ENCODE data around the gene TNFAIP8L3. TPM values are rescaled to one million over a fixed set of nuclear protein-coding genes. Genes with fewer than 3 reads are reported as not detected.
A peak's percentile ranks its signal among the peaks of the same experiment; 100 is the strongest.

TNFAIP8L3 gene
- total RNA-seq, 4 donors from 2014 or later, result 13.4 to 26.4 (median 15.6) TPM

DNA sequence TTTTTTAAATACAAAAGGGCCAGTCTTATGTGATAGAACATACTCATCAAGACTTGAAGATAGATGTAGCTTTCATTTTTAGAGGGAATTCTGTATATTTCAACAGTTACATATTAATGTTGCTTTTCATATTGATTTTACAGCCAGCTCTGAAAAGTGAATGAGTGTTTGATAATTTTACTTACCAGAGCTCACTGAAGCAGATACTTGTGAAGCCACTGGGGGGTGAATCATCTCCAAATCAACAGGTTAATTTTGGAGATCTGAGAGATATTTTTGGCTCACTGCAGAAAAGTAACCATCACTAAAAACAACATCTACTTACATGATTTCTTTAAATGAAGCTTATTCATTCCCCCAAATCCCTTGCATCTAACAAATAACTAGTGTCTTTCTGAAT lies 24.7 kb downstream of the TNFAIP8L3 start:
- no peak for DNase-seq (ENCODE audit: extremely low spot score)
- Histone ChIP-seq H3K27ac (replicated peaks in 1 of 4) (no peak overlapping the region), H3K4me1 (peaks cover 4 to 41% (median 34%) of the 10 kb centered on the region in 4 donors)

GRCh38 chr15:51067510-51067909 lies 27.2 kb downstream of the TNFAIP8L3 start:
- peak overlapping the region; percentile 24 to 63 (median 48) for H3K27ac ChIP-seq (replicated peaks in 1 of 4)
- TF ChIP-seq EP300 (IDR thresholded peaks at IDR 0.05) (no peak), POLR2AphosphoS5 (IDR thresholded peaks at IDR 0.05) (no peak), POLR2A (IDR thresholded peaks at IDR 0.05; ENCODE audit: low read depth) (no peak)
- TF ChIP-seq, protein P1, sequence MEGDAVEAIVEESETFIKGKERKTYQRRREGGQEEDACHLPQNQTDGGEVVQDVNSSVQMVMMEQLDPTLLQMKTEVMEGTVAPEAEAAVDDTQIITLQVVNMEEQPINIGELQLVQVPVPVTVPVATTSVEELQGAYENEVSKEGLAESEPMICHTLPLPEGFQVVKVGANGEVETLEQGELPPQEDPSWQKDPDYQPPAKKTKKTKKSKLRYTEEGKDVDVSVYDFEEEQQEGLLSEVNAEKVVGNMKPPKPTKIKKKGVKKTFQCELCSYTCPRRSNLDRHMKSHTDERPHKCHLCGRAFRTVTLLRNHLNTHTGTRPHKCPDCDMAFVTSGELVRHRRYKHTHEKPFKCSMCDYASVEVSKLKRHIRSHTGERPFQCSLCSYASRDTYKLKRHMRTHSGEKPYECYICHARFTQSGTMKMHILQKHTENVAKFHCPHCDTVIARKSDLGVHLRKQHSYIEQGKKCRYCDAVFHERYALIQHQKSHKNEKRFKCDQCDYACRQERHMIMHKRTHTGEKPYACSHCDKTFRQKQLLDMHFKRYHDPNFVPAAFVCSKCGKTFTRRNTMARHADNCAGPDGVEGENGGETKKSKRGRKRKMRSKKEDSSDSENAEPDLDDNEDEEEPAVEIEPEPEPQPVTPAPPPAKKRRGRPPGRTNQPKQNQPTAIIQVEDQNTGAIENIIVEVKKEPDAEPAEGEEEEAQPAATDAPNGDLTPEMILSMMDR (IDR thresholded peaks at IDR 0.05), result no peak
- H3K9me3 ChIP-seq, result no peaks in the 10 kb centered on the region
- WGBS, result 51% methylated on average over 3 of the region's 3 CpGs
- H3K4me3 ChIP-seq, result no peak overlapping the region
- no peak for DNase-seq (ENCODE audit: extremely low spot score)
- peaks cover 0 to 36% (median 30%) of the 10 kb centered on the region in 4 donors for H3K4me1 ChIP-seq
- H3K36me3 ChIP-seq, result no peaks in the 10 kb centered on the region
- intact Hi-C loops (cut with DNase I), result no loop called here
- no peaks in the 10 kb centered on the region for H3K27me3 ChIP-seq

More for the DNA sequence above, 24.7 kb downstream of the TNFAIP8L3 start:
- intact Hi-C loops (cut with DNase I), result no loop called here
- TF ChIP-seq, protein P1 (IDR thresholded peaks at IDR 0.05), result no peak
- TF ChIP-seq EP300 (IDR thresholded peaks at IDR 0.05) (no peak), POLR2AphosphoS5 (IDR thresholded peaks at IDR 0.05) (no peak), POLR2A (IDR thresholded peaks at IDR 0.05; ENCODE audit: low read depth) (no peak)
- no peak overlapping the region for H3K4me3 ChIP-seq
- no peaks in the 10 kb centered on the region for H3K36me3 ChIP-seq
- H3K9me3 ChIP-seq, result no peaks in the 10 kb centered on the region
- H3K27me3 ChIP-seq, result no peaks in the 10 kb centered on the region

DNA sequence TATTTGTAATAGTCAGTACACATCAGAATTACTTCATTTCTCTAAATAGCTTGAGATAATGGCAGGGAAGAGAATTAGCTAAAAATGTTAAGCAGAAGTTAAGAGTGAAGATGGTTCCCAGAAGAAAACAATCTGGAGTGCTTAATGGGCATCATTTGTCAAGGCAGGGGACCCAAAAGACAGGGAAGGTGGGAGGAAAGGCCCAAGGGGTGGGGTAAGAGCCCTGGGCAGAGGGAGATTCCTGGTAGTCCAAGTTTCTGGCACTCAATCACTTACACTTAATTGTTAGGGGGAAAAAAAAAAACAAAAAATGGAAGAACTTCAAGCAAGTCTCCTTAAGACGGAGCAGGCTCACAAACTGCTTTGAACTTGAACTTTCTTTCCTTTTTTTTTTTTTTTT lies 28.9 kb downstream of the TNFAIP8L3 start:
- TF ChIP-seq POLR2A (IDR thresholded peaks at IDR 0.05; ENCODE audit: low read depth) (no peak), EP300 (IDR thresholded peaks at IDR 0.05) (no peak), POLR2AphosphoS5 (IDR thresholded peaks at IDR 0.05) (no peak)
- TF ChIP-seq, protein P1 (IDR thresholded peaks at IDR 0.05), result no peak
- Histone ChIP-seq H3K27ac (replicated peaks in 1 of 4) (peak overlapping the region; percentile 16 to 52 (median 48)), H3K9me3 (no peaks in the 10 kb centered on the region), H3K36me3 (no peaks in the 10 kb centered on the region), H3K4me3 (no peak overlapping the region), H3K27me3 (no peaks in the 10 kb centered on the region), H3K4me1 (peaks cover 0 to 36% (median 30%) of the 10 kb centered on the region in 4 donors)
- 50% methylated on average over 1 of the region's 1 CpG for WGBS
- intact Hi-C loops (cut with DNase I), result no loop called here
- DNase-seq (ENCODE audit: extremely low spot score), result no peak

GRCh38 chr15:51065261-51065660 lies 29.4 kb downstream of the TNFAIP8L3 start:
- Histone ChIP-seq H3K4me1 (peaks cover 0 to 36% (median 30%) of the 10 kb centered on the region in 4 donors), H3K27me3 (no peaks in the 10 kb centered on the region), H3K27ac (replicated peaks in 1 of 4) (peak overlapping the region; percentile 16 to 49 (median 40)), H3K4me3 (no peak overlapping the region), H3K36me3 (no peaks in the 10 kb centered on the region), H3K9me3 (no peaks in the 10 kb centered on the region)
- intact Hi-C loops (cut with DNase I), result no loop called here
- TF ChIP-seq, protein P1 (IDR thresholded peaks at IDR 0.05), result no peak
- no peak for TF ChIP-seq POLR2AphosphoS5 (IDR thresholded peaks at IDR 0.05)
- TF ChIP-seq EP300 (IDR thresholded peaks at IDR 0.05), result no peak
- no peak for TF ChIP-seq POLR2A (IDR thresholded peaks at IDR 0.05; ENCODE audit: low read depth)
- DNase-seq (ENCODE audit: extremely low spot score), result no peak

DNA sequence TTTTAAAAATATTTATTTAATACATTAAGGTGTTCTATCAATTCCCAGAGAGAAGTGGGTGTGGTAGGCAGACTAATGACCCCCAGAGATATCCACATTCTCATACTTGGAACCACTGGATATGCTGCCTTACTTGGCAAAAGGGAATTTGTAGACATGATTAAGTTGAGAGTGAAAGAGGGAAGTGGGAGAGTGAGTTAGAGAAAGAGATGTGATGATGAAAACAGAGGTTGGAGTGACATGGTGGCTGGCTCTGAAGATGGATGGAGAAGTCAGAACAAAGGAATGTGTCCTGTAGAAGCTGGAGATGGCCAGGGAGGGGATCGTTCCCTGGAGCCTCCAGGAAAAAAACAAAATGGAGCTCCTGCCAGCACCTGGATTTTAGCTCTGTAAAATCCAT lies 32.0 kb downstream of the TNFAIP8L3 start:
- no peak overlapping the region for H3K27ac ChIP-seq (replicated peaks in 1 of 4)
- intact Hi-C loops (cut with DNase I), result no loop called here
- H3K4me1 ChIP-seq, result peaks cover 0 to 30% (median 25%) of the 10 kb centered on the region in 4 donors
- H3K9me3 ChIP-seq, result no peaks in the 10 kb centered on the region
- DNase-seq (ENCODE audit: extremely low spot score), result no peak
- peaks cover 0 to 4% (median 2%) of the 10 kb centered on the region in 4 donors for H3K36me3 ChIP-seq
- no peak overlapping the region for H3K4me3 ChIP-seq
- no peak for TF ChIP-seq POLR2AphosphoS5 (IDR thresholded peaks at IDR 0.05)
- TF ChIP-seq POLR2A (IDR thresholded peaks at IDR 0.05; ENCODE audit: low read depth), result no peak
- TF ChIP-seq, protein P1 (IDR thresholded peaks at IDR 0.05), result no peak
- no peak for TF ChIP-seq EP300 (IDR thresholded peaks at IDR 0.05)
- no peaks in the 10 kb centered on the region for H3K27me3 ChIP-seq
- WGBS, result 60% methylated on average over 1 of the region's 1 CpG
